ENCODE measurements around the gene IHH. TPM values are rescaled to one million over a fixed set of nuclear protein-coding genes. Genes with fewer than 3 reads are reported as not detected.

The IHH gene
- total RNA-seq, 1 experiment from 2014 or later = 0.11 TPM

- POLR2A ChIA-PET = no interaction called here
- no peak overlapping the region for H3K27ac Mint-ChIP-seq
- H3K4me1 Mint-ChIP-seq = peaks cover 23% of the 10 kb centered on the region
- ATAC-seq = no peak
- no peaks in the 10 kb centered on the region for H3K27me3 Mint-ChIP-seq (ENCODE audit: low read depth)
- no peak for DNase-seq (ENCODE audit: low spot score)
- H3K4me3 Mint-ChIP-seq = no peak overlapping the region
- no peak for TF ChIP-seq NFE2L1 (CRISPR knock-in tag; IDR thresholded peaks at IDR 0.05)
- TF ChIP-seq, protein P1, sequence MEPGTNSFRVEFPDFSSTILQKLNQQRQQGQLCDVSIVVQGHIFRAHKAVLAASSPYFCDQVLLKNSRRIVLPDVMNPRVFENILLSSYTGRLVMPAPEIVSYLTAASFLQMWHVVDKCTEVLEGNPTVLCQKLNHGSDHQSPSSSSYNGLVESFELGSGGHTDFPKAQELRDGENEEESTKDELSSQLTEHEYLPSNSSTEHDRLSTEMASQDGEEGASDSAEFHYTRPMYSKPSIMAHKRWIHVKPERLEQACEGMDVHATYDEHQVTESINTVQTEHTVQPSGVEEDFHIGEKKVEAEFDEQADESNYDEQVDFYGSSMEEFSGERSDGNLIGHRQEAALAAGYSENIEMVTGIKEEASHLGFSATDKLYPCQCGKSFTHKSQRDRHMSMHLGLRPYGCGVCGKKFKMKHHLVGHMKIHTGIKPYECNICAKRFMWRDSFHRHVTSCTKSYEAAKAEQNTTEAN (CRISPR knock-in tag; IDR thresholded peaks at IDR 0.05) = no peak
- no peak for TF ChIP-seq FOXP1 (CRISPR knock-in tag; IDR thresholded peaks at IDR 0.05; ENCODE audit: borderline replicate concordance)
- TF ChIP-seq, protein P2, sequence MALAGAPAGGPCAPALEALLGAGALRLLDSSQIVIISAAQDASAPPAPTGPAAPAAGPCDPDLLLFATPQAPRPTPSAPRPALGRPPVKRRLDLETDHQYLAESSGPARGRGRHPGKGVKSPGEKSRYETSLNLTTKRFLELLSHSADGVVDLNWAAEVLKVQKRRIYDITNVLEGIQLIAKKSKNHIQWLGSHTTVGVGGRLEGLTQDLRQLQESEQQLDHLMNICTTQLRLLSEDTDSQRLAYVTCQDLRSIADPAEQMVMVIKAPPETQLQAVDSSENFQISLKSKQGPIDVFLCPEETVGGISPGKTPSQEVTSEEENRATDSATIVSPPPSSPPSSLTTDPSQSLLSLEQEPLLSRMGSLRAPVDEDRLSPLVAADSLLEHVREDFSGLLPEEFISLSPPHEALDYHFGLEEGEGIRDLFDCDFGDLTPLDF (CRISPR knock-in tag; IDR thresholded peaks at IDR 0.05) = no peak
- TF ChIP-seq, protein P3, sequence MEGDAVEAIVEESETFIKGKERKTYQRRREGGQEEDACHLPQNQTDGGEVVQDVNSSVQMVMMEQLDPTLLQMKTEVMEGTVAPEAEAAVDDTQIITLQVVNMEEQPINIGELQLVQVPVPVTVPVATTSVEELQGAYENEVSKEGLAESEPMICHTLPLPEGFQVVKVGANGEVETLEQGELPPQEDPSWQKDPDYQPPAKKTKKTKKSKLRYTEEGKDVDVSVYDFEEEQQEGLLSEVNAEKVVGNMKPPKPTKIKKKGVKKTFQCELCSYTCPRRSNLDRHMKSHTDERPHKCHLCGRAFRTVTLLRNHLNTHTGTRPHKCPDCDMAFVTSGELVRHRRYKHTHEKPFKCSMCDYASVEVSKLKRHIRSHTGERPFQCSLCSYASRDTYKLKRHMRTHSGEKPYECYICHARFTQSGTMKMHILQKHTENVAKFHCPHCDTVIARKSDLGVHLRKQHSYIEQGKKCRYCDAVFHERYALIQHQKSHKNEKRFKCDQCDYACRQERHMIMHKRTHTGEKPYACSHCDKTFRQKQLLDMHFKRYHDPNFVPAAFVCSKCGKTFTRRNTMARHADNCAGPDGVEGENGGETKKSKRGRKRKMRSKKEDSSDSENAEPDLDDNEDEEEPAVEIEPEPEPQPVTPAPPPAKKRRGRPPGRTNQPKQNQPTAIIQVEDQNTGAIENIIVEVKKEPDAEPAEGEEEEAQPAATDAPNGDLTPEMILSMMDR (IDR thresholded peaks at IDR 0.05) = no peak
- no peak for TF ChIP-seq SMAD4 (CRISPR knock-in tag; IDR thresholded peaks at IDR 0.05)
- TF ChIP-seq, protein P4, sequence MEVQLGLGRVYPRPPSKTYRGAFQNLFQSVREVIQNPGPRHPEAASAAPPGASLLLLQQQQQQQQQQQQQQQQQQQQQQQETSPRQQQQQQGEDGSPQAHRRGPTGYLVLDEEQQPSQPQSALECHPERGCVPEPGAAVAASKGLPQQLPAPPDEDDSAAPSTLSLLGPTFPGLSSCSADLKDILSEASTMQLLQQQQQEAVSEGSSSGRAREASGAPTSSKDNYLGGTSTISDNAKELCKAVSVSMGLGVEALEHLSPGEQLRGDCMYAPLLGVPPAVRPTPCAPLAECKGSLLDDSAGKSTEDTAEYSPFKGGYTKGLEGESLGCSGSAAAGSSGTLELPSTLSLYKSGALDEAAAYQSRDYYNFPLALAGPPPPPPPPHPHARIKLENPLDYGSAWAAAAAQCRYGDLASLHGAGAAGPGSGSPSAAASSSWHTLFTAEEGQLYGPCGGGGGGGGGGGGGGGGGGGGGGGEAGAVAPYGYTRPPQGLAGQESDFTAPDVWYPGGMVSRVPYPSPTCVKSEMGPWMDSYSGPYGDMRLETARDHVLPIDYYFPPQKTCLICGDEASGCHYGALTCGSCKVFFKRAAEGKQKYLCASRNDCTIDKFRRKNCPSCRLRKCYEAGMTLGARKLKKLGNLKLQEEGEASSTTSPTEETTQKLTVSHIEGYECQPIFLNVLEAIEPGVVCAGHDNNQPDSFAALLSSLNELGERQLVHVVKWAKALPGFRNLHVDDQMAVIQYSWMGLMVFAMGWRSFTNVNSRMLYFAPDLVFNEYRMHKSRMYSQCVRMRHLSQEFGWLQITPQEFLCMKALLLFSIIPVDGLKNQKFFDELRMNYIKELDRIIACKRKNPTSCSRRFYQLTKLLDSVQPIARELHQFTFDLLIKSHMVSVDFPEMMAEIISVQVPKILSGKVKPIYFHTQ (CRISPR knock-in tag; IDR thresholded peaks at IDR 0.05) = no peak
- TF ChIP-seq ZNF671 (CRISPR knock-in tag; IDR thresholded peaks at IDR 0.05) = no peak
- TF ChIP-seq IRF1 (CRISPR knock-in tag; IDR thresholded peaks at IDR 0.05) = no peak
- TF ChIP-seq AFF4 (CRISPR knock-in tag; IDR thresholded peaks at IDR 0.05; ENCODE audit: borderline replicate concordance) = no peak
- TF ChIP-seq, protein P5, sequence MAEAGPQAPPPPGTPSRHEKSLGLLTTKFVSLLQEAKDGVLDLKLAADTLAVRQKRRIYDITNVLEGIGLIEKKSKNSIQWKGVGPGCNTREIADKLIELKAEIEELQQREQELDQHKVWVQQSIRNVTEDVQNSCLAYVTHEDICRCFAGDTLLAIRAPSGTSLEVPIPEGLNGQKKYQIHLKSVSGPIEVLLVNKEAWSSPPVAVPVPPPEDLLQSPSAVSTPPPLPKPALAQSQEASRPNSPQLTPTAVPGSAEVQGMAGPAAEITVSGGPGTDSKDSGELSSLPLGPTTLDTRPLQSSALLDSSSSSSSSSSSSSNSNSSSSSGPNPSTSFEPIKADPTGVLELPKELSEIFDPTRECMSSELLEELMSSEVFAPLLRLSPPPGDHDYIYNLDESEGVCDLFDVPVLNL (CRISPR knock-in tag; IDR thresholded peaks at IDR 0.05; ENCODE audit: borderline replicate concordance, low read depth) = no peak
- TF ChIP-seq, protein P6, sequence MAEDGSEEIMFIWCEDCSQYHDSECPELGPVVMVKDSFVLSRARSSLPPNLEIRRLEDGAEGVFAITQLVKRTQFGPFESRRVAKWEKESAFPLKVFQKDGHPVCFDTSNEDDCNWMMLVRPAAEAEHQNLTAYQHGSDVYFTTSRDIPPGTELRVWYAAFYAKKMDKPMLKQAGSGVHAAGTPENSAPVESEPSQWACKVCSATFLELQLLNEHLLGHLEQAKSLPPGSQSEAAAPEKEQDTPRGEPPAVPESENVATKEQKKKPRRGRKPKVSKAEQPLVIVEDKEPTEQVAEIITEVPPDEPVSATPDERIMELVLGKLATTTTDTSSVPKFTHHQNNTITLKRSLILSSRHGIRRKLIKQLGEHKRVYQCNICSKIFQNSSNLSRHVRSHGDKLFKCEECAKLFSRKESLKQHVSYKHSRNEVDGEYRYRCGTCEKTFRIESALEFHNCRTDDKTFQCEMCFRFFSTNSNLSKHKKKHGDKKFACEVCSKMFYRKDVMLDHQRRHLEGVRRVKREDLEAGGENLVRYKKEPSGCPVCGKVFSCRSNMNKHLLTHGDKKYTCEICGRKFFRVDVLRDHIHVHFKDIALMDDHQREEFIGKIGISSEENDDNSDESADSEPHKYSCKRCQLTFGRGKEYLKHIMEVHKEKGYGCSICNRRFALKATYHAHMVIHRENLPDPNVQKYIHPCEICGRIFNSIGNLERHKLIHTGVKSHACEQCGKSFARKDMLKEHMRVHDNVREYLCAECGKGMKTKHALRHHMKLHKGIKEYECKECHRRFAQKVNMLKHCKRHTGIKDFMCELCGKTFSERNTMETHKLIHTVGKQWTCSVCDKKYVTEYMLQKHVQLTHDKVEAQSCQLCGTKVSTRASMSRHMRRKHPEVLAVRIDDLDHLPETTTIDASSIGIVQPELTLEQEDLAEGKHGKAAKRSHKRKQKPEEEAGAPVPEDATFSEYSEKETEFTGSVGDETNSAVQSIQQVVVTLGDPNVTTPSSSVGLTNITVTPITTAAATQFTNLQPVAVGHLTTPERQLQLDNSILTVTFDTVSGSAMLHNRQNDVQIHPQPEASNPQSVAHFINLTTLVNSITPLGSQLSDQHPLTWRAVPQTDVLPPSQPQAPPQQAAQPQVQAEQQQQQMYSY (CRISPR knock-in tag; IDR thresholded peaks at IDR 0.05) = no peak
- no peak for TF ChIP-seq ZNF232 (CRISPR knock-in tag; IDR thresholded peaks at IDR 0.05)
- TF ChIP-seq, protein P7, sequence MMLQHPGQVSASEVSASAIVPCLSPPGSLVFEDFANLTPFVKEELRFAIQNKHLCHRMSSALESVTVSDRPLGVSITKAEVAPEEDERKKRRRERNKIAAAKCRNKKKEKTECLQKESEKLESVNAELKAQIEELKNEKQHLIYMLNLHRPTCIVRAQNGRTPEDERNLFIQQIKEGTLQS (CRISPR knock-in tag; conservative IDR thresholded peaks at IDR 0.05) = no peak
- TF ChIP-seq IRF2 (CRISPR knock-in tag; IDR thresholded peaks at IDR 0.05; ENCODE audit: borderline replicate concordance, low read depth) = no peak
- TF ChIP-seq HMGA2 (CRISPR knock-in tag; IDR thresholded peaks at IDR 0.05) = no peak
- peaks cover 4% of the 10 kb centered on the region; the same call in 1 of the 2 replicates for H3K9me3 Mint-ChIP-seq
- CTCF ChIA-PET = interaction anchor here (0.6 to 5.0 kb wide), 6 partner anchors 15 to 77 kb away, joined by 3 to 33 read pairs (median 7); no protein-coding TSS in a partner anchor
- no peaks in the 10 kb centered on the region for H3K36me3 Mint-ChIP-seq
These were observed 27.1 kb upstream of the IHH start for GRCh38 chr2:219087848-219088247.
